Measurements from ENCODE around the gene LYRM4. TPM values are rescaled to one million over a fixed set of nuclear protein-coding genes. Genes with fewer than 3 reads are reported as not detected.

LYRM4 gene
- total and polyA plus RNA-seq, 4 donors = 15.2 to 23.2 (median 19.1) TPM

DNA sequence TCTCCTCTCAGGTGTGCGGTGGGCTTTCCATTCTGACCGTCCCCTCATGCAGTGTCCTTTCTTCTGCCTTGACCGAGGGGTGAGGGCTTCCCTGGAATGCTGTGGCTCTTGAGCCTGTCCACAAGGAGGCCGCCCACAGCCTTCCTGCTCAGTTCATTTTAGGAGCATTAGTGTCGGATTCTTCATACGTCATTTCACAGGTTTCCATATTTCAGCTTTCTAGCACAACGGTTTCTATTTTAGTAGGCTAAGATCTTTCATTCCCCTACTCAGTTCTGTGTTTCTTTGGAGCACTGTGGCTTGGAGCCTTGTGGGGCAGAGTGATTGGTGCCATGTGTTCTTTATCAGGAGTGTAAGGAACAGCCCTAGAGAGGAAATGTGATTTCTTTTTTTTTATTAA is 170.1 kb downstream of the LYRM4 start:
- 83 to 88% methylated on average over 7 of the region's 7 CpGs for WGBS, 2 donors
- H3K27ac ChIP-seq (ENCODE audit: low read depth in 1 of 2, low read length in 1 of 2) = no peak overlapping the region
- no peak overlapping the region for H3K9ac ChIP-seq (ENCODE audit: insufficient read depth in 1 of 2, low read length in 2 of 2)

DNA sequence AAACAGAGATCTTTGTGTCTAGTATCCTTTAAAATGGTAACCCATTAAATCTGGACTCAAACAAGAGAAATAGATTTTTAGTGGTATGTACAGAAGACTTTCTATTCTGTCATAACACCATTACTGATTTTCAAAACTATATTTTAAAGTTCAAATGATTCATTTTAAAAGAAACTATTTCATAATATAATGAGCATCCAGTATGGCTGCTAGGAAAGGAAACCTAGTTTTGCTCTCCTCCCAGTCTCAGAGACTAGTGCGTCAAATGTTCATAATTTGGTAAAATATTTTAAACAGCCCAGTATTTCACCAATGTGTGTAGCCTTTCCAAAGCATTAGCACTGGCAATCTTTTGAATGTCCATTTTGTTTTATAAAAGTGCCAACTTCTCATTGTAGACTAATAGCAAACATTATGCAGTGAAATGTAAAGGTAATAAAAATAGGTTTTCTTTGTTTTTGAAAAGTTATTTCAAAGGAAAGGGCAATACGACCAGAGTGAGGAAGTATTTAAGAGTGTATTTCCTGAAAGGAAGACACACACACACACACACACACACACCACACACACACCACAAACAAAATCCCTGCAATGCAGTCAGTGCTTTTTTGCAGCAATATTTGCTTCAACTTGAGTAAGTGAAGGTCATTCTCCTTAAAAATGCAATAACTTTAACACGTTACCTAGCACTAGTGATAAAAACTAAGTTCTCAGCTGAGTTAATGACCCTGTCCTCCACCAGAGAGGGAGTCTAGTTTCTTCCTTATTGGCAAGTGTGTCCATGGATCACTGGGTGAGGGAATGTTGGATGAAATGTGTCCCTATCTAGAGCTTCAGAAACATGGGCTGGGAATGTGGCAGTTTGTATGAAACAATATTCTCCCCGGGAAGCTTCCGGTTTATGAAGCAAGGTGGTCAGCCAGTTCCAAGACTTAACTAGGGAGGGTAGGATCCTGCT is 171.0 kb downstream of the LYRM4 start:
- no peak for ATAC-seq (ENCODE audit: insufficient read depth, low FRiP score)
- TF ChIP-seq, protein P1, sequence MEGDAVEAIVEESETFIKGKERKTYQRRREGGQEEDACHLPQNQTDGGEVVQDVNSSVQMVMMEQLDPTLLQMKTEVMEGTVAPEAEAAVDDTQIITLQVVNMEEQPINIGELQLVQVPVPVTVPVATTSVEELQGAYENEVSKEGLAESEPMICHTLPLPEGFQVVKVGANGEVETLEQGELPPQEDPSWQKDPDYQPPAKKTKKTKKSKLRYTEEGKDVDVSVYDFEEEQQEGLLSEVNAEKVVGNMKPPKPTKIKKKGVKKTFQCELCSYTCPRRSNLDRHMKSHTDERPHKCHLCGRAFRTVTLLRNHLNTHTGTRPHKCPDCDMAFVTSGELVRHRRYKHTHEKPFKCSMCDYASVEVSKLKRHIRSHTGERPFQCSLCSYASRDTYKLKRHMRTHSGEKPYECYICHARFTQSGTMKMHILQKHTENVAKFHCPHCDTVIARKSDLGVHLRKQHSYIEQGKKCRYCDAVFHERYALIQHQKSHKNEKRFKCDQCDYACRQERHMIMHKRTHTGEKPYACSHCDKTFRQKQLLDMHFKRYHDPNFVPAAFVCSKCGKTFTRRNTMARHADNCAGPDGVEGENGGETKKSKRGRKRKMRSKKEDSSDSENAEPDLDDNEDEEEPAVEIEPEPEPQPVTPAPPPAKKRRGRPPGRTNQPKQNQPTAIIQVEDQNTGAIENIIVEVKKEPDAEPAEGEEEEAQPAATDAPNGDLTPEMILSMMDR (IDR thresholded peaks at IDR 0.05; ENCODE audit: control extremely low read depth, extremely low read depth) = no peak
- Histone ChIP-seq H3K9me3 (ENCODE audit: control insufficient read depth in 4 of 4, insufficient read depth in 3 of 4, low read length in 3 of 4) (peaks cover 0 to 3% (median 0%) of the 10 kb centered on the region in 4 donors), H3K4me1 (ENCODE audit: control insufficient read depth in 5 of 5, insufficient read depth in 5 of 5, low read length in 5 of 5) (peaks cover 0 to 17% (median 5%) of the 10 kb centered on the region in 5 donors), H3K27me3 (ENCODE audit: control insufficient read depth in 3 of 3, insufficient read depth in 3 of 3, low read length in 2 of 3) (peaks cover 4 to 15% (median 10%) of the 10 kb centered on the region in 3 donors), H3K9ac (ENCODE audit: insufficient read depth in 1 of 2, low read length in 2 of 2) (no peak overlapping the region), H3K36me3 (ENCODE audit: control insufficient read depth in 4 of 4, insufficient read depth in 4 of 4, low read length in 4 of 4) (no peaks in the 10 kb centered on the region), H3K27ac (ENCODE audit: low read depth in 1 of 2, low read length in 1 of 2) (no peak overlapping the region), H3K4me3 (no peak overlapping the region)
- 53 to 60% methylated on average over 5 of the region's 5 CpGs for WGBS, 2 donors
- DNase-seq = no peak

More for the DNA sequence above, 170.1 kb downstream of the LYRM4 start:
- TF ChIP-seq, protein P1 (IDR thresholded peaks at IDR 0.05; ENCODE audit: control extremely low read depth, extremely low read depth) = no peak
- no peak overlapping the region for H3K4me3 ChIP-seq
- peaks cover 0 to 14% (median 5%) of the 10 kb centered on the region in 5 donors for H3K4me1 ChIP-seq (ENCODE audit: control insufficient read depth in 5 of 5, insufficient read depth in 5 of 5, low read length in 5 of 5)
- DNase-seq (no peak), ATAC-seq (ENCODE audit: insufficient read depth, low FRiP score) (no peak)
- H3K27me3 ChIP-seq (ENCODE audit: control insufficient read depth in 3 of 3, insufficient read depth in 3 of 3, low read length in 2 of 3) = peaks cover 4 to 15% (median 10%) of the 10 kb centered on the region in 3 donors
- no peaks in the 10 kb centered on the region for H3K36me3 ChIP-seq (ENCODE audit: control insufficient read depth in 4 of 4, insufficient read depth in 4 of 4, low read length in 4 of 4)
- H3K9me3 ChIP-seq (ENCODE audit: control insufficient read depth in 4 of 4, insufficient read depth in 3 of 4, low read length in 3 of 4) = peaks cover 0 to 3% (median 0%) of the 10 kb centered on the region in 4 donors

DNA sequence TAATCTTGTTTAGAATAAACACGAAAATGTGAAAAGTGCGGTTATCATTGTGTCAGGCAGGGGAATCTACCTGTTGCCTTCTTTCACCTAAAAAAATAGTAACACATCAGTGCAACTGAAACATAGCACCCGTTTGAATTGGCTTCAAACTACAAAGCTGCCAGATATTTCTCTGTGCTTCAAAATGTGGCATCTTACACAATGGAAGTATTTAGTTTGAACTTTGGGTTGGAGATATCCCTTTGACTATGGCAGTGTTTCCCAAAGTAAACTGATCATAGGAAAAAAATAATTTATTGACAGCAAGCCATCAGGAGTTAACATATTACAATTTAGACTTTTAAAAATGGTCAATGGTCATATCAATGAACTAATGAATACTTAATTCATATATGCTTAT is 172.0 kb downstream of the LYRM4 start:
- Histone ChIP-seq H3K4me1 (ENCODE audit: control insufficient read depth in 5 of 5, insufficient read depth in 5 of 5, low read length in 5 of 5) (peaks cover 0 to 17% (median 5%) of the 10 kb centered on the region in 5 donors), H3K27me3 (ENCODE audit: control insufficient read depth in 3 of 3, insufficient read depth in 3 of 3, low read length in 2 of 3) (peaks cover 4 to 15% (median 10%) of the 10 kb centered on the region in 3 donors), H3K4me3 (no peak overlapping the region), H3K27ac (ENCODE audit: low read depth in 1 of 2, low read length in 1 of 2) (no peak overlapping the region), H3K9ac (ENCODE audit: insufficient read depth in 1 of 2, low read length in 2 of 2) (no peak overlapping the region), H3K36me3 (ENCODE audit: control insufficient read depth in 4 of 4, insufficient read depth in 4 of 4, low read length in 4 of 4) (no peaks in the 10 kb centered on the region), H3K9me3 (ENCODE audit: control insufficient read depth in 4 of 4, insufficient read depth in 3 of 4, low read length in 3 of 4) (peaks cover 0 to 3% (median 0%) of the 10 kb centered on the region in 4 donors)
- TF ChIP-seq, protein P1 (IDR thresholded peaks at IDR 0.05; ENCODE audit: control extremely low read depth, extremely low read depth) = no peak
- ATAC-seq (ENCODE audit: insufficient read depth, low FRiP score) = no peak
- no peak for DNase-seq
- 87 to 93% methylated on average over 3 of the region's 3 CpGs for WGBS, 2 donors

Data from lung (tissue), 12 donors.